Lung (tissue), 12 donors: Measurements from ENCODE around the gene TNS3. TPM values are rescaled to one million over a fixed set of nuclear protein-coding genes. Genes with fewer than 3 reads are reported as not detected.
A peak's percentile ranks its signal among the peaks of the same experiment; 100 is the strongest.

ENCODE experiments used
- ATAC-seq: fragments of 200-7000 bp; cut with Tn5 transposase; one replicate; pipeline ENCODE4 v1.9.1; 2020; ENCODE audit warnings: moderate number of reproducible peaks; ENCODE audit not compliant: insufficient read depth, low FRiP score
- DNase-seq, 3 donors: peaks; one replicate each; pipeline ENCODE4 v3.0.0-alpha.2; 2013 to 2017
- H3K27ac ChIP-seq, 2 donors: one replicate each; pipeline ENCODE4 v1.5.1; 2013; ENCODE audit warnings: mild to moderate bottlenecking in 2 of 2, moderate library complexity in 2 of 2, control low read depth in 1 of 2, inconsistent platforms in 1 of 2, low read depth in 1 of 2, low read length in 1 of 2
- H3K27me3 ChIP-seq, 3 donors: one replicate each; pipeline ENCODE4 v1.5.1; 2013; ENCODE audit warnings: low read length in 2 of 3; ENCODE audit not compliant: control insufficient read depth in 3 of 3, insufficient read depth in 3 of 3
- H3K36me3 ChIP-seq, 4 donors: one replicate each; pipeline ENCODE4 v1.5.1; 2013; ENCODE audit warnings: low read length in 4 of 4, mild to moderate bottlenecking in 1 of 4, moderate library complexity in 1 of 4; ENCODE audit not compliant: control insufficient read depth in 4 of 4, insufficient read depth in 4 of 4
- H3K4me1 ChIP-seq, 5 donors: one replicate each; pipeline ENCODE4 v1.5.1; 2013; ENCODE audit warnings: low read length in 5 of 5, mild to moderate bottlenecking in 2 of 5, moderate library complexity in 1 of 5; ENCODE audit not compliant: control insufficient read depth in 5 of 5, insufficient read depth in 5 of 5
- H3K4me3 ChIP-seq: one replicate; pipeline ENCODE4 v1.5.1; 2013; ENCODE audit warnings: mild to moderate bottlenecking, control low read depth, moderate library complexity
- H3K9ac ChIP-seq, 2 donors: one replicate each; pipeline ENCODE4 v1.5.1; 2013; ENCODE audit warnings: low read length in 2 of 2, control low read depth in 1 of 2; ENCODE audit not compliant: insufficient read depth in 1 of 2
- H3K9me3 ChIP-seq, 4 donors: one replicate each; pipeline ENCODE4 v1.5.1; 2013; ENCODE audit warnings: low read length in 3 of 4, mild to moderate bottlenecking in 1 of 4, moderate library complexity in 1 of 4; ENCODE audit not compliant: control insufficient read depth in 4 of 4, insufficient read depth in 3 of 4
- whole genome bisulfite sequencing, 2 donors: extraction: QIAGEN DNeasy Blood & Tissue Kit; methylation state at CpG; one replicate each; pipeline ENCODE4 v1.1.7; 2013; 5-methylcytosine and 5-hydroxymethylcytosine counted together
- polyA plus RNA-seq, 2 donors: library from polyadenylated mRNA; stranded (reverse); fragments of 200-250 nt; gene quantifications; one replicate each; pipeline ENCODE4 v1.2.1, GENCODE V29; 2013
- total RNA-seq, 2 donors: library from RNA; depleted of rRNA in 1 of 2; stranded (reverse); fragments of >200 nt in 1 of 2; gene quantifications; one replicate each; pipeline ENCODE4 v1.2.1, GENCODE V29; 2014 to 2021
- TF ChIP-seq, protein P1 (sequence below): IDR thresholded peaks from 2 replicates; pipeline ENCODE4 v1.5.1; 2012; ENCODE audit warnings: mild to moderate bottlenecking; ENCODE audit errors: control extremely low read depth, extremely low read depth
- donor health status: control.
- donor health status: control.
- donor health status: Bipolar disorder and iron deficiency.
- donor health status: healthy.
- donor health status: DM: yes; HTN: yes; CAD: no.

The TNS3 gene
- total and polyA plus RNA-seq, 4 donors = 23.8 to 140 (median 85.7) TPM

DNA sequence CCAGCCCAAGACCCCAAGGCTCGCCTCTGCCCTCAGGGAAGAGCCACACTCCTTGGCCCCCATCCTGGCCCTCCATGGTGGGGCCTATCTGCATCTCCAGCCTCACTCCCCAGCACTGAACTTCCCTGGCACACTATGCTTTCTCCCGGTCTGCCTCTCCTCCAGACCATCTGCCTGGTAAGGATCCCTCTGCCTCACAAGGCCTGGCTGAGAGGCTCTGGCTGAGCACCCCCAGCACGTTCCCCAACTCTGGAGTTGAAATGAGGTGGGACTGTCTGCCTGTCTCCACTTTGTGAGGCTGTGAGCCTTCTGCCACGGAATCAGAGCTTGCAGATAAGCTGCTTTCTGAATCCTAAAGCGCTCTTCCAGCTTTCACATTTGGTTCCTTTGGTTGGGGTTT, 220.7 kb downstream of the TNS3 start:
- H3K9me3 ChIP-seq = peaks cover 0 to 2% (median 0%) of the 10 kb centered on the region in 4 donors
- H3K27ac ChIP-seq = peak overlapping the region in 1 of 2 donors; percentile 34
- ATAC-seq (no peak), DNase-seq (no peak)
- H3K4me1 ChIP-seq = peaks cover 0 to 6% (median 0%) of the 10 kb centered on the region in 5 donors
- H3K27me3 ChIP-seq = no peaks in the 10 kb centered on the region
- H3K9ac ChIP-seq = no peak overlapping the region
- no peak overlapping the region for H3K4me3 ChIP-seq
- TF ChIP-seq, protein P1, sequence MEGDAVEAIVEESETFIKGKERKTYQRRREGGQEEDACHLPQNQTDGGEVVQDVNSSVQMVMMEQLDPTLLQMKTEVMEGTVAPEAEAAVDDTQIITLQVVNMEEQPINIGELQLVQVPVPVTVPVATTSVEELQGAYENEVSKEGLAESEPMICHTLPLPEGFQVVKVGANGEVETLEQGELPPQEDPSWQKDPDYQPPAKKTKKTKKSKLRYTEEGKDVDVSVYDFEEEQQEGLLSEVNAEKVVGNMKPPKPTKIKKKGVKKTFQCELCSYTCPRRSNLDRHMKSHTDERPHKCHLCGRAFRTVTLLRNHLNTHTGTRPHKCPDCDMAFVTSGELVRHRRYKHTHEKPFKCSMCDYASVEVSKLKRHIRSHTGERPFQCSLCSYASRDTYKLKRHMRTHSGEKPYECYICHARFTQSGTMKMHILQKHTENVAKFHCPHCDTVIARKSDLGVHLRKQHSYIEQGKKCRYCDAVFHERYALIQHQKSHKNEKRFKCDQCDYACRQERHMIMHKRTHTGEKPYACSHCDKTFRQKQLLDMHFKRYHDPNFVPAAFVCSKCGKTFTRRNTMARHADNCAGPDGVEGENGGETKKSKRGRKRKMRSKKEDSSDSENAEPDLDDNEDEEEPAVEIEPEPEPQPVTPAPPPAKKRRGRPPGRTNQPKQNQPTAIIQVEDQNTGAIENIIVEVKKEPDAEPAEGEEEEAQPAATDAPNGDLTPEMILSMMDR = no peak
- H3K36me3 ChIP-seq = peaks cover 0 to 18% (median 3%) of the 10 kb centered on the region in 4 donors
- 91 to 94% methylated on average over 5 of the region's 5 CpGs for WGBS, 2 donors

DNA sequence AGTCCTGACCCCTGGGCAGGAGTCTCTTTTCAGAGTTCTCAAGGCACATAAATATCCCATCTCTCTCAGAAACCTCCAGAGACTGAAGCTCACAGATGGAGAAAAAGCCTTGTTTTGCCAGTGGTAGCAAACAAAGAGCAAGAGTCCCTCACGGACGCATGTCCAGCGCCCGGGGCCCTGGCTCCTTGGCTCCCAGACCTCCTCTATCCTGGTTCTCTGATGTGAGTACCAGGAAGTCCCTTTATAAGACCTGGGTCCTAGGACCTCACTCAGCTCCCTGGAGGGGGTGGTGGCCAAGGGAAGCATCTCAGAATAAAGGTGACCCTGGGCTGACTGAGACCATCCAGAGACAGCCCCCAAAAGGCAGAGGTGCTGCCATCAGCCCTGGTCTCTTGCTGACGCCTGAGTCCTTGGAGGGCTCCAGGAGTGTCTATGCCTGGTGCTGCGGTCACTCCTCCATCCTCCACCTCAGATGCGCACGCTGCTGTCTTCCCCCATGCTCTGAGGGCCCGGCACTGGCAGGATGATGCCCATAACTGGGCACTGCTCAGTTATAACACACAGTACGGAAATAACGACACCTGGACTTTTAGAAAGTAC, 221.5 kb downstream of the TNS3 start:
- Histone ChIP-seq H3K4me1 (peaks cover 0 to 6% (median 0%) of the 10 kb centered on the region in 5 donors), H3K36me3 (peaks cover 0 to 18% (median 3%) of the 10 kb centered on the region in 4 donors), H3K27me3 (no peaks in the 10 kb centered on the region), H3K9me3 (peaks cover 0 to 2% (median 0%) of the 10 kb centered on the region in 4 donors), H3K4me3 (no peak overlapping the region), H3K27ac (no peak overlapping the region), H3K9ac (no peak overlapping the region)
- ATAC-seq (no peak), DNase-seq (no peak)
- WGBS, 2 donors = 96 to 98% methylated on average over 11 of the region's 11 CpGs
- TF ChIP-seq, protein P1 = no peak

DNA sequence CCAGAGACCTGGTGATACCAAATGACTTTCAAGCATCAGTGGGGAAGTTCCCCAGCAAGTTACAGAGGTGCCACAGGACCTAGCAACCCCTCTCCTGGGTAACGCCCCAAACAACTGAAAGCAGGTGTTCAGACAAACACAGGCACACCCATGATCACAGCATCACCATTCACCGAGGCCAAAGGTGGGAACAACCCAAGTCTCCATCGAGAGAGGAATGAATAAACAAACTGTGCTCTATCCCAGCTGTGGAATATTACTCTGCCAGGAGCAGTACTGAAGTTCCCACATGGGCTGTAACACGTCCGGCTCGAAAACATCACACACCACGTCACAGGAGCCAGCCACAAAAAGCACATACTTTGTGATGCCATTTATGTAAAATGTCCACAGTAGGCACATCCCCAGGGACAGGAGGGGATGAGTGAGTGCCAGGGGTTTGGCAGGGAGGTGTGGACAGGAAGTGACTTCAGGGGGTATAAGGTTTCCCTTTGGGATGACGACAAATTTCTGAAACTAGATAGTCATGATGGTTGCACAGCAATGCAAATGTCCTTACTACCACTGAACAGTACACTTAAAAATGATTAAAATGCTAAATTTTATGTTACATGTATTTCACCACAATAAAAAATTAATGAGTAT, 222.8 kb downstream of the TNS3 start:
- H3K4me1 ChIP-seq = peaks cover 0 to 14% (median 3%) of the 10 kb centered on the region in 5 donors
- DNase-seq (no peak), ATAC-seq (no peak)
- no peak overlapping the region for H3K27ac ChIP-seq
- peaks cover 0 to 2% (median 0%) of the 10 kb centered on the region in 4 donors for H3K9me3 ChIP-seq
- TF ChIP-seq, protein P1 = no peak
- H3K36me3 ChIP-seq = peaks cover 0 to 11% (median 3%) of the 10 kb centered on the region in 4 donors
- H3K9ac ChIP-seq = no peak overlapping the region
- H3K27me3 ChIP-seq = no peaks in the 10 kb centered on the region
- 90 to 93% methylated on average over 8 of the region's 8 CpGs for WGBS, 2 donors
- H3K4me3 ChIP-seq = no peak overlapping the region
